H9 (cell line): Measurements from ENCODE around the gene GON7. TPM values are rescaled to one million over a fixed set of nuclear protein-coding genes. Genes with fewer than 3 reads are reported as not detected.
"Not testable (repeated sequence)": the region's sequence is repeated elsewhere in the genome, so short reads cannot be mapped to it uniquely, and the experiment has no call there.

ENCODE experiments used
- DNase-seq: peaks from one replicate; pipeline ENCODE4 v3.0.0-alpha.2; 2017
- H2AFZ ChIP-seq: one replicate; pipeline ENCODE4 v1.6.1; 2013; ENCODE audit warnings: mild to moderate bottlenecking, low read length, control low read depth, moderate library complexity
- H2AK5ac ChIP-seq: 2 replicates; pipeline ENCODE4 v1.6.1; 2013; ENCODE audit warnings: low read length, control low read depth, mixed read lengths; ENCODE audit not compliant: insufficient read length
- H2BK120ac ChIP-seq: one replicate; pipeline ENCODE4 v1.6.1; 2013; ENCODE audit warnings: low read depth, mild to moderate bottlenecking, low read length, control low read depth, inconsistent platforms; ENCODE audit not compliant: poor library complexity, severe bottlenecking
- H2BK12ac ChIP-seq: 2 replicates; pipeline ENCODE4 v1.6.1; 2013; ENCODE audit warnings: low read length, control low read depth, mixed read lengths, low read depth; ENCODE audit not compliant: insufficient read length
- H2BK15ac ChIP-seq: 2 replicates; pipeline ENCODE4 v1.6.1; 2013; ENCODE audit warnings: low read depth, low read length, control low read depth
- H2BK20ac ChIP-seq: one replicate; pipeline ENCODE4 v1.6.1; 2013; ENCODE audit warnings: low read depth, mild to moderate bottlenecking, low read length, control low read depth, inconsistent platforms; ENCODE audit not compliant: poor library complexity, severe bottlenecking
- H2BK5ac ChIP-seq: 2 replicates; pipeline ENCODE4 v1.6.1; 2013; ENCODE audit warnings: low read length, control low read depth, mixed read lengths; ENCODE audit not compliant: insufficient read length
- H3K14ac ChIP-seq: 2 replicates; pipeline ENCODE4 v1.6.1; 2013; ENCODE audit warnings: low read length, control low read depth; ENCODE audit not compliant: insufficient read depth
- H3K18ac ChIP-seq: 2 replicates; pipeline ENCODE4 v1.6.1; 2013; ENCODE audit warnings: low read depth, mild to moderate bottlenecking, mixed read lengths, low read length, control low read depth; ENCODE audit not compliant: insufficient read length
- H3K23ac ChIP-seq: 2 replicates; pipeline ENCODE4 v1.6.1; 2013; ENCODE audit warnings: low read length, control low read depth, mixed read lengths, low read depth; ENCODE audit not compliant: insufficient read length
- H3K23me2 ChIP-seq: 2 replicates; pipeline ENCODE4 v1.6.1; 2013; ENCODE audit warnings: low read depth, mild to moderate bottlenecking, mixed read lengths, low read length, control low read depth; ENCODE audit not compliant: insufficient read length, poor library complexity, severe bottlenecking
- H3K27ac ChIP-seq: 2 replicates; pipeline ENCODE4 v1.5.1; 2013; ENCODE audit warnings: low read length, control low read depth, mixed read lengths, low read depth; ENCODE audit not compliant: insufficient read length
- H3K27me3 ChIP-seq: 2 replicates; pipeline ENCODE4 v1.6.1; 2013; ENCODE audit warnings: low read length, control low read depth, inconsistent platforms; ENCODE audit not compliant: insufficient read depth
- H3K4ac ChIP-seq: 2 replicates; pipeline ENCODE4 v1.6.1; 2013; ENCODE audit warnings: low read depth, mild to moderate bottlenecking, control low read depth, inconsistent platforms, low read length, moderate library complexity
- H3K4me1 ChIP-seq: 2 replicates; pipeline ENCODE4 v1.6.1; 2013; ENCODE audit warnings: low read length, control low read depth, inconsistent platforms; ENCODE audit not compliant: insufficient read depth
- H3K4me2 ChIP-seq: 2 replicates; pipeline ENCODE4 v1.6.1; 2013; ENCODE audit warnings: low read length, control low read depth, mixed read lengths; ENCODE audit not compliant: insufficient read length, insufficient read depth
- H3K56ac ChIP-seq: 2 replicates; pipeline ENCODE4 v1.6.1; 2013; ENCODE audit warnings: low read depth, mild to moderate bottlenecking, mixed read lengths, low read length, control low read depth; ENCODE audit not compliant: insufficient read length
- H3K79me1 ChIP-seq: 2 replicates; pipeline ENCODE4 v1.6.1; 2013; ENCODE audit warnings: low read depth, mild to moderate bottlenecking, moderate library complexity, low read length, control low read depth, inconsistent platforms; ENCODE audit not compliant: insufficient read depth, poor library complexity, severe bottlenecking
- H3K79me2 ChIP-seq: 2 replicates; pipeline ENCODE4 v1.6.1; 2013; ENCODE audit warnings: low read length, control low read depth, inconsistent platforms; ENCODE audit not compliant: insufficient read depth
- H3K9ac ChIP-seq: 2 replicates; pipeline ENCODE4 v1.6.1; 2013; ENCODE audit warnings: low read length, control low read depth, mixed read lengths; ENCODE audit not compliant: insufficient read length; ENCODE audit errors: extremely low read depth
- H3K9me3 ChIP-seq: one replicate; pipeline ENCODE4 v1.6.1; 2013; ENCODE audit warnings: low read depth, low read length, inconsistent platforms; ENCODE audit not compliant: control insufficient read depth
- H3T11ph ChIP-seq: one replicate; pipeline ENCODE4 v1.6.1; 2013; ENCODE audit warnings: mild to moderate bottlenecking, low read length, control low read depth, inconsistent platforms
- H4K20me1 ChIP-seq: one replicate; pipeline ENCODE4 v1.6.1; 2013; ENCODE audit not compliant: control insufficient read depth, insufficient read length, insufficient read depth
- H4K5ac ChIP-seq: 2 replicates; pipeline ENCODE4 v1.6.1; 2013; ENCODE audit warnings: low read depth, mild to moderate bottlenecking, mixed read lengths, low read length, control low read depth; ENCODE audit not compliant: insufficient read length
- H4K8ac ChIP-seq: replicated peaks from 2 replicates; pipeline ENCODE4 v1.6.1; 2013; ENCODE audit warnings: low read length, control low read depth, mixed read lengths, low read depth; ENCODE audit not compliant: insufficient read length
- H4K91ac ChIP-seq: 2 replicates; pipeline ENCODE4 v1.6.1; 2013; ENCODE audit warnings: low read depth, mild to moderate bottlenecking, moderate library complexity, mixed read lengths, low read length, control low read depth; ENCODE audit not compliant: insufficient read length
- H3K27ac Mint-ChIP-seq, 3 experiments: 2 replicates in 2 of 3; 3 replicates in 1 of 3; pipeline ENCODE4 v1.8.0; 2020 to 2021; ENCODE audit warnings: mixed read lengths in 3 of 3, mild to moderate bottlenecking in 1 of 3, moderate library complexity in 1 of 3
- H3K27me3 Mint-ChIP-seq: 2 replicates; pipeline ENCODE4 v1.8.0; 2021; ENCODE audit warnings: low read depth, mild to moderate bottlenecking, moderate library complexity, mixed read lengths
- H3K36me3 Mint-ChIP-seq, 3 experiments: 2 replicates in 2 of 3; 3 replicates in 1 of 3; pipeline ENCODE4 v1.8.0; 2020 to 2021; ENCODE audit warnings: low read depth in 3 of 3, mixed read lengths in 3 of 3; ENCODE audit not compliant: insufficient read depth in 1 of 3
- H3K4me1 Mint-ChIP-seq, 2 experiments: 2 replicates each; pipeline ENCODE4 v1.8.0; 2020; ENCODE audit warnings: mixed read lengths in 2 of 2
- H3K4me3 Mint-ChIP-seq, 2 experiments: 2 replicates in 1 of 2; 3 replicates in 1 of 2; pipeline ENCODE4 v1.8.0; 2020 to 2021; ENCODE audit warnings: mild to moderate bottlenecking in 2 of 2, mixed read lengths in 2 of 2, moderate library complexity in 1 of 2
- H3K9me3 Mint-ChIP-seq, 2 experiments: 2 replicates in 1 of 2; 3 replicates in 1 of 2; pipeline ENCODE4 v1.8.0; 2020; ENCODE audit warnings: mild to moderate bottlenecking in 2 of 2, mixed read lengths in 2 of 2, moderate library complexity in 1 of 2
- CTCF ChIP-seq: fragments of 200-600 bp; sonication (generic); conservative IDR thresholded peaks from 3 replicates; pipeline ENCODE4 v1.8.0; 2021; ENCODE audit warnings: antibody characterized with exemption, mild to moderate bottlenecking
- WGBS: extraction: QIAGEN DNeasy Blood & Tissue Kit; methylation state at CpG from one replicate; pipeline ENCODE4 v1.1.7; 2013; ENCODE audit warnings: missing lambda C conversion rate, low lambda C conversion rate, mixed read lengths; ENCODE audit not compliant: insufficient read length; ENCODE audit errors: extremely low coverage; 5-methylcytosine and 5-hydroxymethylcytosine counted together
- total RNA-seq: library from RNA; stranded (reverse); gene quantifications from 2 replicates; pipeline ENCODE4 v1.2.1, GENCODE V29; 2021

Gene GON7
- total RNA-seq, 1 experiment from 2014 or later, result 6.8 TPM

GRCh38 chr14:93175492-93175891 is 31.4 kb downstream of the GON7 start:
- Histone ChIP-seq H4K20me1 (no peaks in the 10 kb centered on the region), H2AFZ (no peak overlapping the region), H3K23me2 (no peaks in the 10 kb centered on the region), H3K4me2 (no peak overlapping the region), H2BK12ac (no peak overlapping the region), H3K18ac (no peak overlapping the region), H3T11ph (no peak overlapping the region), H2BK20ac (no peak overlapping the region), H3K27me3 (no peaks in the 10 kb centered on the region), H3K79me1 (no peaks in the 10 kb centered on the region), H3K23ac (no peak overlapping the region), H2BK15ac (no peak overlapping the region), H3K79me2 (no peaks in the 10 kb centered on the region), H3K56ac (no peak overlapping the region), H4K5ac (no peak overlapping the region), H3K4ac (no peak overlapping the region), H3K27ac (no peak overlapping the region), H4K8ac (no peak overlapping the region), H3K14ac (no peak overlapping the region), H2BK120ac (no peak overlapping the region), H4K91ac (no peak overlapping the region), H2AK5ac (no peak overlapping the region), H2BK5ac (no peak overlapping the region), H3K4me1 (no peaks in the 10 kb centered on the region), H3K9ac (no peak overlapping the region), H3K9me3 (no peaks in the 10 kb centered on the region)
- WGBS, result no CpG with 5 or more reads among the region's 6 CpGs
- Mint-ChIP-seq H3K4me3 (peak overlapping the region in 1 of 2 experiments; percentile 36; a peak in 1 of 5 replicates), H3K27me3 (no peaks in the 10 kb centered on the region), H3K36me3 (no peaks in the 10 kb centered on the region), H3K9me3 (no peaks in the 10 kb centered on the region), H3K27ac (no peak overlapping the region; a peak in 1 of 7 replicates), H3K4me1 (no peaks in the 10 kb centered on the region)
- no peak for TF ChIP-seq CTCF
- no peak for DNase-seq

DNA sequence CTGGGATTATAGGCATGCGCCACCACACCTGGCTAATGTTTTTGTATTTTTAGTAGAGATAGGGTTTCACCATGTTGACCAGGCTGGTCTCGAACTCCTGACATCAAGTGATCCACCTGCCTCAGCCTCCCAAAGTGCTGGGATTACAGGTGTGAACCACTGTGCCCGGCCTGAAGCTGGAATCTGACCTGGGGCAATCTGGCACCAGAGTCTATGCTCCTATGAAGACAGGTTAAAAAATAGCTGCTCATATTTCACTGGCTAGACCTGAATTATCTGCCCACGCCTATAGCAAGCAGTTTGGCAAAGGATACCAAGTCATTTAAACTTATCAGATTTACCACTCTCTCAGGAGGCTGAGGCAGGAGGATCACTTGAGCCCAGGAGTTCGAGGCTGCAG is 32.1 kb downstream of the GON7 start:
- H3K23ac ChIP-seq, DNase-seq, H4K8ac ChIP-seq, H3K27ac ChIP-seq, H2BK12ac ChIP-seq, H3K4me1 Mint-ChIP-seq, H2BK20ac ChIP-seq, H3K56ac ChIP-seq, H2AK5ac ChIP-seq, H3K9ac ChIP-seq, H3K27ac Mint-ChIP-seq, H4K20me1 ChIP-seq, H4K91ac ChIP-seq, H3K27me3 ChIP-seq, H4K5ac ChIP-seq, H3K4me1 ChIP-seq, H3K4ac ChIP-seq, H3K23me2 ChIP-seq, H2BK120ac ChIP-seq, H3K4me3 Mint-ChIP-seq, H3K4me2 ChIP-seq, H2AFZ ChIP-seq, H3K9me3 Mint-ChIP-seq, H3K9me3 ChIP-seq, H3K36me3 Mint-ChIP-seq, H3K18ac ChIP-seq, H3K79me2 ChIP-seq, H3K14ac ChIP-seq, H3T11ph ChIP-seq, H3K27me3 Mint-ChIP-seq, H2BK15ac ChIP-seq, H3K79me1 ChIP-seq, H2BK5ac ChIP-seq: not testable (repeated sequence)
- WGBS, result no CpG with 5 or more reads among the region's 5 CpGs
